MM.1S (cell line): ENCODE results near the gene PRX.

Experiments
- DNase-seq: peaks from one replicate; pipeline ENCODE4 v3.0.0-alpha.2; 2015
- H2AFZ ChIP-seq: fragments of 300-600 bp; sonication (generic); 2 replicates; pipeline ENCODE4 v1.6.0; 2016; ENCODE audit warnings: antibody characterized with exemption, low read length
- H3F3A ChIP-seq: fragments of 300-600 bp; sonication (generic); 2 replicates; pipeline ENCODE4 v1.6.1; 2016; ENCODE audit warnings: mild to moderate bottlenecking, antibody characterized with exemption, low read length, moderate library complexity, mixed read lengths; ENCODE audit not compliant: insufficient read depth
- H3K27ac ChIP-seq: fragments of 300-600 bp; sonication (generic); 2 replicates; pipeline ENCODE4 v1.5.1; 2016; ENCODE audit warnings: mild to moderate bottlenecking, low read length
- H3K27me3 ChIP-seq: fragments of 300-600 bp; sonication (generic); replicated peaks from 2 replicates; pipeline ENCODE4 v1.6.0; 2016; ENCODE audit warnings: low read length; ENCODE audit not compliant: insufficient read depth
- H3K36me3 ChIP-seq: fragments of 300-600 bp; sonication (generic); replicated peaks from 2 replicates; pipeline ENCODE4 v1.6.1; 2016; ENCODE audit warnings: mild to moderate bottlenecking, low read length, mixed read lengths; ENCODE audit not compliant: insufficient read depth
- H3K4me1 ChIP-seq: fragments of 300-600 bp; sonication (generic); 2 replicates; pipeline ENCODE4 v1.6.1; 2016; ENCODE audit warnings: low read length, mixed read lengths
- H3K4me2 ChIP-seq: fragments of 300-600 bp; sonication (generic); 2 replicates; pipeline ENCODE4 v1.6.0; 2016; ENCODE audit warnings: low read depth, low read length
- H3K4me3 ChIP-seq: fragments of 300-600 bp; sonication (generic); 2 replicates; pipeline ENCODE4 v1.5.1; 2016; ENCODE audit warnings: low read length, mixed read lengths
- H3K79me2 ChIP-seq: fragments of 300-600 bp; sonication (generic); 2 replicates; pipeline ENCODE4 v1.6.1; 2016; ENCODE audit warnings: mixed run types, low read length, mixed read lengths
- H3K9ac ChIP-seq: fragments of 300-600 bp; sonication (generic); 2 replicates; pipeline ENCODE4 v1.6.1; 2016; ENCODE audit warnings: low read length, mixed read lengths
- H3K9me2 ChIP-seq: fragments of 300-600 bp; sonication (generic); replicated peaks from 2 replicates; pipeline ENCODE4 v1.6.1; 2016; ENCODE audit warnings: mild to moderate bottlenecking, low read length, mixed read lengths; ENCODE audit not compliant: insufficient read depth
- H3K9me3 ChIP-seq: fragments of 300-600 bp; sonication (generic); replicated peaks from 2 replicates; pipeline ENCODE4 v1.6.1; 2016; ENCODE audit warnings: mild to moderate bottlenecking, low read length, mixed read lengths; ENCODE audit not compliant: insufficient read depth
- H4K20me1 ChIP-seq: fragments of 300-600 bp; sonication (generic); 2 replicates; pipeline ENCODE4 v1.6.1; 2016; ENCODE audit warnings: mild to moderate bottlenecking, low read length, moderate library complexity, mixed read lengths; ENCODE audit not compliant: insufficient read depth
- CTCF ChIP-seq: fragments of 300-600 bp; sonication (generic); IDR thresholded peaks from 2 replicates; pipeline ENCODE4 v1.5.1; 2016; ENCODE audit warnings: antibody characterized with exemption, low read length, mixed read lengths
- EZH2 ChIP-seq: fragments of 300-600 bp; sonication (generic); optimal IDR thresholded peaks from 2 replicates; pipeline ENCODE3; 2017; ENCODE audit warnings: low read depth, mild to moderate bottlenecking, antibody characterized with exemption, low read length, mixed read lengths
- EZH2phosphoT487 ChIP-seq: fragments of 300-600 bp; sonication (generic); IDR thresholded peaks from 2 replicates; pipeline ENCODE4 v1.6.1; 2018; ENCODE audit warnings: antibody characterized with exemption, low read length

PRX gene

GRCh38 chr19:40442328-40443130, 29.4 kb upstream of the PRX start:
- Histone ChIP-seq H3K27ac (no peak overlapping the region; the same call in 1 of the 2 replicates), H3K9me3 (no peaks in the 10 kb centered on the region), H3K9ac (peak overlapping the region; percentile 47; the same call in 1 of the 2 replicates), H3K4me1 (0 out of 2 replicates have a peak, but pooled peaks cover 4% of the 10 kb centered on the region), H3F3A (peaks cover 6% of the 10 kb centered on the region), H4K20me1 (no peaks in the 10 kb centered on the region), H2AFZ (peak overlapping the region; percentile 42), H3K36me3 (no peaks in the 10 kb centered on the region), H3K27me3 (no peaks in the 10 kb centered on the region), H3K4me3 (peak overlapping the region; percentile 57), H3K79me2 (peaks cover 22% of the 10 kb centered on the region), H3K4me2 (peak overlapping the region; percentile 64), H3K9me2 (no peaks in the 10 kb centered on the region)
- TF ChIP-seq CTCF (no peak), EZH2phosphoT487 (no peak), EZH2 (no peak)
- no peak for DNase-seq

- H3K4me1 ChIP-seq: 0 out of 2 replicates have a peak, but pooled peaks cover 4% of the 10 kb centered on the region
- no peaks in the 10 kb centered on the region for H4K20me1 ChIP-seq
- no peak overlapping the region for H3K4me3 ChIP-seq
- no peaks in the 10 kb centered on the region for H3K9me3 ChIP-seq
- no peaks in the 10 kb centered on the region for H3K9me2 ChIP-seq
- no peak overlapping the region for H3K4me2 ChIP-seq
- no peak for DNase-seq
- no peak for TF ChIP-seq CTCF
- TF ChIP-seq EZH2: no peak
- TF ChIP-seq EZH2phosphoT487: no peak
- H3K36me3 ChIP-seq: no peaks in the 10 kb centered on the region
- no peaks in the 10 kb centered on the region for H3K27me3 ChIP-seq
- peaks cover 6% of the 10 kb centered on the region for H3F3A ChIP-seq
- peaks cover 22% of the 10 kb centered on the region for H3K79me2 ChIP-seq
- no peak overlapping the region for H2AFZ ChIP-seq
- H3K27ac ChIP-seq: no peak overlapping the region
- no peak overlapping the region for H3K9ac ChIP-seq
Measured at GRCh38 chr19:40441719-40442253, 28.6 kb upstream of the PRX start.

- Histone ChIP-seq H3K4me3 (no peak overlapping the region), H3F3A (0 out of 2 replicates have a peak, but pooled peaks cover 9% of the 10 kb centered on the region), H3K4me1 (peaks cover 9% of the 10 kb centered on the region; the same call in 1 of the 2 replicates)
Measured at GRCh38 chr19:40438284-40438683, 25.1 kb upstream of the PRX start.

More at GRCh38 chr19:40438284-40438683, 25.1 kb upstream of the PRX start:
- Histone ChIP-seq H3K9me3 (no peaks in the 10 kb centered on the region), H3K27ac (no peak overlapping the region), H3K9me2 (no peaks in the 10 kb centered on the region), H3K4me2 (no peak overlapping the region), H2AFZ (no peak overlapping the region), H3K9ac (no peak overlapping the region), H3K79me2 (peaks cover 14% of the 10 kb centered on the region), H3K36me3 (no peaks in the 10 kb centered on the region), H4K20me1 (no peaks in the 10 kb centered on the region), H3K27me3 (no peaks in the 10 kb centered on the region)
- TF ChIP-seq CTCF (no peak), EZH2phosphoT487 (no peak), EZH2 (no peak)
- DNase-seq: no peak
